Measurements from ENCODE around the gene ERI3.

GRCh38 chr1:44303532-44303931 lies 51.5 kb downstream of the ERI3 start:
- TF ChIP-seq CTCF (IDR thresholded peaks at IDR 0.05) (no peak), POLR2AphosphoS5 (IDR thresholded peaks at IDR 0.05; ENCODE audit: insufficient read depth in 1 of 2, low read depth in 1 of 2) (no peak)

Data from vagina (tissue), 2 donors.